ENCODE data around the gene ACTL9.

The ACTL9 gene

GRCh38 chr19:8663920-8664670 lies 34.5 kb downstream of the ACTL9 start:
- no CpG with 5 or more reads among the region's 22 CpGs for WGBS (ENCODE audit: extremely low coverage, insufficient coverage, low lambda C conversion rate)
- no peak overlapping the region for H4K8ac ChIP-seq (ENCODE audit: low read depth, low read length)
- no peaks in the 10 kb centered on the region for H3K4me1 ChIP-seq (ENCODE audit: control insufficient read depth, low read depth, low read length)

GRCh38 chr19:8662263-8662662 lies 36.3 kb downstream of the ACTL9 start:
- no peak for DNase-seq
- Histone ChIP-seq H3K4me3 (ENCODE audit: low read length) (no peak overlapping the region), H3K56ac (ENCODE audit: low read length) (no peak overlapping the region), H4K5ac (ENCODE audit: low read length) (no peak overlapping the region), H3K23ac (ENCODE audit: low read length) (no peak overlapping the region), H3K4me1 (ENCODE audit: control insufficient read depth, low read depth, low read length) (no peaks in the 10 kb centered on the region), H2BK5ac (ENCODE audit: low read length) (no peak overlapping the region), H2AK5ac (ENCODE audit: low read length) (no peak overlapping the region), H3K4ac (ENCODE audit: low read depth, low read length) (no peak overlapping the region), H4K8ac (ENCODE audit: low read depth, low read length) (no peak overlapping the region), H3K18ac (ENCODE audit: low read length) (no peak overlapping the region), H3K36me3 (ENCODE audit: control insufficient read depth, insufficient read depth, low read length) (no peaks in the 10 kb centered on the region), H3K9ac (ENCODE audit: low read length) (no peak overlapping the region), H3K27me3 (ENCODE audit: insufficient read depth, low read length, poor library complexity) (no peaks in the 10 kb centered on the region), H2BK15ac (replicated peaks; ENCODE audit: low read depth) (no peak overlapping the region), H3K79me2 (ENCODE audit: control insufficient read depth, insufficient read depth, low read length) (no peaks in the 10 kb centered on the region), H3K4me2 (ENCODE audit: low read length) (no peak overlapping the region), H3K79me1 (ENCODE audit: low read length) (no peaks in the 10 kb centered on the region), H3K27ac (ENCODE audit: low read depth, low read length) (no peak overlapping the region), H2BK120ac (ENCODE audit: low read depth, low read length) (no peak overlapping the region)
- no CpG with 5 or more reads among the region's 4 CpGs for WGBS (ENCODE audit: extremely low coverage, insufficient coverage, low lambda C conversion rate)

More at GRCh38 chr19:8663920-8664670, 34.5 kb downstream of the ACTL9 start:
- H3K4me2 ChIP-seq (ENCODE audit: low read length) = no peak overlapping the region
- H3K36me3 ChIP-seq (ENCODE audit: control insufficient read depth, insufficient read depth, low read length) = no peaks in the 10 kb centered on the region
- H3K4me3 ChIP-seq (ENCODE audit: low read length) = no peak overlapping the region
- H2BK120ac ChIP-seq (ENCODE audit: low read depth, low read length) = no peak overlapping the region
- no peaks in the 10 kb centered on the region for H3K27me3 ChIP-seq (ENCODE audit: insufficient read depth, low read length, poor library complexity)
- H3K27ac ChIP-seq (ENCODE audit: low read depth, low read length) = no peak overlapping the region
- no peaks in the 10 kb centered on the region for H3K79me1 ChIP-seq (ENCODE audit: low read length)
- no peak overlapping the region for H3K56ac ChIP-seq (ENCODE audit: low read length)
- no peaks in the 10 kb centered on the region for H3K79me2 ChIP-seq (ENCODE audit: control insufficient read depth, insufficient read depth, low read length)
- H3K23ac ChIP-seq (ENCODE audit: low read length) = no peak overlapping the region
- H2BK15ac ChIP-seq (replicated peaks; ENCODE audit: low read depth) = no peak overlapping the region
- H3K9ac ChIP-seq (ENCODE audit: low read length) = no peak overlapping the region
- no peak overlapping the region for H2BK5ac ChIP-seq (ENCODE audit: low read length)
- H2AK5ac ChIP-seq (ENCODE audit: low read length) = no peak overlapping the region
- no peak overlapping the region for H3K18ac ChIP-seq (ENCODE audit: low read length)
- no peak for DNase-seq
- no peak overlapping the region for H4K5ac ChIP-seq (ENCODE audit: low read length)
- no peak overlapping the region for H3K4ac ChIP-seq (ENCODE audit: low read depth, low read length)

- H3K4ac ChIP-seq (ENCODE audit: low read depth, low read length) = no peak overlapping the region
- H2BK5ac ChIP-seq (ENCODE audit: low read length) = no peak overlapping the region
- no peak overlapping the region for H3K18ac ChIP-seq (ENCODE audit: low read length)
- no peak overlapping the region for H3K23ac ChIP-seq (ENCODE audit: low read length)
- H3K9ac ChIP-seq (ENCODE audit: low read length) = no peak overlapping the region
- H4K8ac ChIP-seq (ENCODE audit: low read depth, low read length) = no peak overlapping the region
- DNase-seq = no peak
- no peak overlapping the region for H2BK120ac ChIP-seq (ENCODE audit: low read depth, low read length)
- H2BK15ac ChIP-seq (replicated peaks; ENCODE audit: low read depth) = no peak overlapping the region
- no peaks in the 10 kb centered on the region for H3K27me3 ChIP-seq (ENCODE audit: insufficient read depth, low read length, poor library complexity)
- no peak overlapping the region for H2AK5ac ChIP-seq (ENCODE audit: low read length)
- H3K4me3 ChIP-seq (ENCODE audit: low read length) = no peak overlapping the region
- H3K4me1 ChIP-seq (ENCODE audit: control insufficient read depth, low read depth, low read length) = no peaks in the 10 kb centered on the region
- WGBS (ENCODE audit: extremely low coverage, insufficient coverage, low lambda C conversion rate) = no CpG with 5 or more reads among the region's 7 CpGs
- no peak overlapping the region for H4K5ac ChIP-seq (ENCODE audit: low read length)
- no peaks in the 10 kb centered on the region for H3K36me3 ChIP-seq (ENCODE audit: control insufficient read depth, insufficient read depth, low read length)
- H3K79me1 ChIP-seq (ENCODE audit: low read length) = no peaks in the 10 kb centered on the region
- no peak overlapping the region for H3K4me2 ChIP-seq (ENCODE audit: low read length)
- no peak overlapping the region for H3K27ac ChIP-seq (ENCODE audit: low read depth, low read length)
- no peaks in the 10 kb centered on the region for H3K79me2 ChIP-seq (ENCODE audit: control insufficient read depth, insufficient read depth, low read length)
- H3K56ac ChIP-seq (ENCODE audit: low read length) = no peak overlapping the region
Observed at GRCh38 chr19:8659905-8660304, 38.7 kb downstream of the ACTL9 start.

- H3K56ac ChIP-seq (ENCODE audit: low read length) = no peak overlapping the region
- no peak overlapping the region for H3K4me2 ChIP-seq (ENCODE audit: low read length)
- H2AK5ac ChIP-seq (ENCODE audit: low read length) = no peak overlapping the region
- no peak overlapping the region for H2BK15ac ChIP-seq (replicated peaks; ENCODE audit: low read depth)
- no peak overlapping the region for H2BK5ac ChIP-seq (ENCODE audit: low read length)
- H3K4ac ChIP-seq (ENCODE audit: low read depth, low read length) = no peak overlapping the region
- no peak overlapping the region for H4K8ac ChIP-seq (ENCODE audit: low read depth, low read length)
- no peak overlapping the region for H2BK120ac ChIP-seq (ENCODE audit: low read depth, low read length)
- H4K5ac ChIP-seq (ENCODE audit: low read length) = no peak overlapping the region
- H3K9ac ChIP-seq (ENCODE audit: low read length) = no peak overlapping the region
- no peak overlapping the region for H3K27ac ChIP-seq (ENCODE audit: low read depth, low read length)
- no peaks in the 10 kb centered on the region for H3K36me3 ChIP-seq (ENCODE audit: control insufficient read depth, insufficient read depth, low read length)
- H3K4me3 ChIP-seq (ENCODE audit: low read length) = no peak overlapping the region
- no peaks in the 10 kb centered on the region for H3K27me3 ChIP-seq (ENCODE audit: insufficient read depth, low read length, poor library complexity)
- H3K4me1 ChIP-seq (ENCODE audit: control insufficient read depth, low read depth, low read length) = no peaks in the 10 kb centered on the region
- no CpG with 5 or more reads among the region's 5 CpGs for WGBS (ENCODE audit: extremely low coverage, insufficient coverage, low lambda C conversion rate)
- no peak overlapping the region for H3K18ac ChIP-seq (ENCODE audit: low read length)
- no peaks in the 10 kb centered on the region for H3K79me2 ChIP-seq (ENCODE audit: control insufficient read depth, insufficient read depth, low read length)
- no peak for DNase-seq
- no peaks in the 10 kb centered on the region for H3K79me1 ChIP-seq (ENCODE audit: low read length)
- H3K23ac ChIP-seq (ENCODE audit: low read length) = no peak overlapping the region
Observed at GRCh38 chr19:8657869-8658268, 40.7 kb downstream of the ACTL9 start.

- no peaks in the 10 kb centered on the region for H3K79me2 ChIP-seq (ENCODE audit: control insufficient read depth, insufficient read depth, low read length)
- no peaks in the 10 kb centered on the region for H3K36me3 ChIP-seq (ENCODE audit: control insufficient read depth, insufficient read depth, low read length)
- no peaks in the 10 kb centered on the region for H3K27me3 ChIP-seq (ENCODE audit: insufficient read depth, low read length, poor library complexity)
- no CpG with 5 or more reads among the region's 12 CpGs for WGBS (ENCODE audit: extremely low coverage, insufficient coverage, low lambda C conversion rate)
- H3K4ac ChIP-seq (ENCODE audit: low read depth, low read length) = no peak overlapping the region
- no peak for DNase-seq
- H3K18ac ChIP-seq (ENCODE audit: low read length) = no peak overlapping the region
- H3K56ac ChIP-seq (ENCODE audit: low read length) = no peak overlapping the region
- H3K27ac ChIP-seq (ENCODE audit: low read depth, low read length) = no peak overlapping the region
- no peak overlapping the region for H3K23ac ChIP-seq (ENCODE audit: low read length)
- no peak overlapping the region for H3K9ac ChIP-seq (ENCODE audit: low read length)
- H3K4me2 ChIP-seq (ENCODE audit: low read length) = no peak overlapping the region
- no peak overlapping the region for H4K8ac ChIP-seq (ENCODE audit: low read depth, low read length)
- no peak overlapping the region for H3K4me3 ChIP-seq (ENCODE audit: low read length)
- no peaks in the 10 kb centered on the region for H3K79me1 ChIP-seq (ENCODE audit: low read length)
- no peaks in the 10 kb centered on the region for H3K4me1 ChIP-seq (ENCODE audit: control insufficient read depth, low read depth, low read length)
- no peak overlapping the region for H2BK5ac ChIP-seq (ENCODE audit: low read length)
- no peak overlapping the region for H4K5ac ChIP-seq (ENCODE audit: low read length)
- no peak overlapping the region for H2BK15ac ChIP-seq (replicated peaks; ENCODE audit: low read depth)
- H2AK5ac ChIP-seq (ENCODE audit: low read length) = no peak overlapping the region
- no peak overlapping the region for H2BK120ac ChIP-seq (ENCODE audit: low read depth, low read length)
Observed at GRCh38 chr19:8655340-8655709, 43.3 kb downstream of the ACTL9 start.

All from mesendoderm (in vitro differentiated cells).